Lower leg skin (tissue), 4 donors: ENCODE measurements around the gene SASH3. TPM values are rescaled to one million over a fixed set of nuclear protein-coding genes. Genes with fewer than 3 reads are reported as not detected.

Experiments
- DNase-seq, 2 donors: peaks; one replicate each; pipeline ENCODE4 v3.0.0-alpha.2; 2019; ENCODE audit warnings: low spot score in 2 of 2
- H3K4me3 ChIP-seq: fragments of 200-600 bp; sonication (generic); 2 replicates; pipeline ENCODE4 v1.5.1; 2017; ENCODE audit warnings: mild to moderate bottlenecking, low read depth; ENCODE audit not compliant: poor library complexity, severe bottlenecking
- POLR2A ChIP-seq, 2 donors: fragments of 450-650 bp; IDR thresholded peaks; one replicate each; pipeline ENCODE4 v1.6.1; 2016 to 2017; ENCODE audit warnings: antibody characterized with exemption in 2 of 2, mild to moderate bottlenecking in 1 of 2, moderate library complexity in 1 of 2
- WGBS, 2 donors: methylation state at CpG; one replicate each; pipeline ENCODE4 v1.1.5; 2018; 5-methylcytosine and 5-hydroxymethylcytosine counted together
- intact Hi-C: fragments of 100-400 bp; cut with DNase I; formaldehyde crosslinking; loops from one replicate; pipeline ENCODE4 v1.15.0; 2023; ENCODE audit warnings: low total_unique reads
- total RNA-seq, 4 donors: library from RNA; depleted of rRNA; stranded (reverse); fragments of >200 nt; gene quantifications; one replicate each; pipeline ENCODE4 v1.1.0, GENCODE V29; 2016
- TF ChIP-seq, protein P1 (sequence below), 3 donors: fragments of 450-650 bp; IDR thresholded peaks; one replicate each; pipeline ENCODE4 v1.5.1; 2016; ENCODE audit warnings: antibody characterized with exemption in 3 of 3, mild to moderate bottlenecking in 3 of 3, moderate library complexity in 2 of 3

Gene SASH3
- total RNA-seq, 4 donors from 2014 or later = 0.25 to 3.4 (median 1.6) TPM

DNA sequence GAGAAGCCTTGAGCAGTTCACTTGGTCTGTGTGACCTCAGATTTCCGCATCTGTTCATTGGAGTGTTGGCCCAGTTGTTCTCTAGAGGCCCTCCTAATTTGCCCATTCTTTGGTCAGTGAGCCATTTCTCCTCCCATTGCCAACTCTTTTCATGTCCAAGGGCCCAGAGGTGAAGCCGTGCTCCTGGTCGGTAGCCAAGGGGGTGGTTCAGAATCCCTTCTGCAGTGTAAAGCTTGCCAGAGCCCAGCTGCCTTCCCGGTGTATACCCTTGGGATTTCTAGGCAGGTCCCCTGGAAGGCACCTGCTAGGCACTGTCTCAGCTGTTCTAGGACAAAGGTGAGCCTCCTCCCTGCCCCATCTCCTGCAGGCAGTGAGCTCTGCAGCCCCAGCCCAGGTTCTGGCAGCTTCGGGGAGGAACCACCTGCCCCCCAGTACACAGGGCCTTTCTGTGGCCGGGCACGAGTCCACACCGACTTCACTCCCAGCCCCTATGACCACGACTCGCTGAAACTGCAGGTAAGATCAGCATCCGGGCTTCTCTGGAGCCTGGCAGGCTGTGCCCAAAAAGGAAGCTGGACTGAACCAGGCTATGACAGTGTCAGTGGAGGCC is 12.3 kb downstream of the SASH3 start:
- TF ChIP-seq, protein P1, sequence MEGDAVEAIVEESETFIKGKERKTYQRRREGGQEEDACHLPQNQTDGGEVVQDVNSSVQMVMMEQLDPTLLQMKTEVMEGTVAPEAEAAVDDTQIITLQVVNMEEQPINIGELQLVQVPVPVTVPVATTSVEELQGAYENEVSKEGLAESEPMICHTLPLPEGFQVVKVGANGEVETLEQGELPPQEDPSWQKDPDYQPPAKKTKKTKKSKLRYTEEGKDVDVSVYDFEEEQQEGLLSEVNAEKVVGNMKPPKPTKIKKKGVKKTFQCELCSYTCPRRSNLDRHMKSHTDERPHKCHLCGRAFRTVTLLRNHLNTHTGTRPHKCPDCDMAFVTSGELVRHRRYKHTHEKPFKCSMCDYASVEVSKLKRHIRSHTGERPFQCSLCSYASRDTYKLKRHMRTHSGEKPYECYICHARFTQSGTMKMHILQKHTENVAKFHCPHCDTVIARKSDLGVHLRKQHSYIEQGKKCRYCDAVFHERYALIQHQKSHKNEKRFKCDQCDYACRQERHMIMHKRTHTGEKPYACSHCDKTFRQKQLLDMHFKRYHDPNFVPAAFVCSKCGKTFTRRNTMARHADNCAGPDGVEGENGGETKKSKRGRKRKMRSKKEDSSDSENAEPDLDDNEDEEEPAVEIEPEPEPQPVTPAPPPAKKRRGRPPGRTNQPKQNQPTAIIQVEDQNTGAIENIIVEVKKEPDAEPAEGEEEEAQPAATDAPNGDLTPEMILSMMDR (IDR thresholded peaks at IDR 0.05) = no peak
- TF ChIP-seq POLR2A (IDR thresholded peaks at IDR 0.05) = no peak
- intact Hi-C loops = no loop called here
- DNase-seq = peak in 1 of 2 donors; percentile 80
- 82 to 83% methylated on average over 10 to 11 of the region's 11 CpGs for WGBS, 2 donors
- no peak overlapping the region for H3K4me3 ChIP-seq

DNA sequence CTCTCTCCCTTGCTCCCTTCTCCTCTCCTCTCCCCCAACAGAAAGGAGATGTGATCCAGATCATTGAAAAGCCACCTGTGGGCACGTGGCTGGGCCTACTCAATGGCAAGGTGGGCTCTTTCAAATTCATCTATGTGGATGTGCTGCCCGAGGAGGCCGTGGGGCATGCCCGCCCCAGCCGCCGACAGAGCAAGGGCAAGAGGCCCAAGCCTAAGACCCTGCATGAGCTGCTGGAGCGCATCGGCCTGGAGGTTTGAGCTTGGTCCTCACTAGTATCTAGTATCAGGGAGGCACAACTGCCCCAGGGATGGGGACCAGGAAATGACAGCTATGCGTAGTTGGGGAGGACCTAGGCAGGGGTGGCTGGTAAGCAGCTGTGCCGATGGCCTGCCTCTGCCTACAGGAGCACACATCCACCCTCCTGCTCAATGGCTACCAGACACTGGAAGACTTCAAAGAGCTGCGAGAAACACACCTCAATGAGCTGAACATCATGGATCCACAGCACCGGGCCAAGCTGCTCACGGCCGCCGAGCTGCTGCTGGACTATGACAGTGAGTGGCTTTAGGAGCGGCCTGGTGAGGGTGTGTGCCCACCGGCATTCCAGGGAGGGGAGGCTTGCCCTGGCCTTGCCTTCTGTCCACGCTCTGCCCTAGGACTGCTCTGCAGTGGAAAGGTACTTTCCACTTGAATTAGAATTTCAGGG is 13.0 kb downstream of the SASH3 start:
- TF ChIP-seq, protein P1 (IDR thresholded peaks at IDR 0.05) = no peak
- TF ChIP-seq POLR2A (IDR thresholded peaks at IDR 0.05) = no peak
- WGBS, 2 donors = 90 to 100% methylated on average over 5 to 16 of the region's 18 CpGs
- intact Hi-C loops = no loop called here

DNA sequence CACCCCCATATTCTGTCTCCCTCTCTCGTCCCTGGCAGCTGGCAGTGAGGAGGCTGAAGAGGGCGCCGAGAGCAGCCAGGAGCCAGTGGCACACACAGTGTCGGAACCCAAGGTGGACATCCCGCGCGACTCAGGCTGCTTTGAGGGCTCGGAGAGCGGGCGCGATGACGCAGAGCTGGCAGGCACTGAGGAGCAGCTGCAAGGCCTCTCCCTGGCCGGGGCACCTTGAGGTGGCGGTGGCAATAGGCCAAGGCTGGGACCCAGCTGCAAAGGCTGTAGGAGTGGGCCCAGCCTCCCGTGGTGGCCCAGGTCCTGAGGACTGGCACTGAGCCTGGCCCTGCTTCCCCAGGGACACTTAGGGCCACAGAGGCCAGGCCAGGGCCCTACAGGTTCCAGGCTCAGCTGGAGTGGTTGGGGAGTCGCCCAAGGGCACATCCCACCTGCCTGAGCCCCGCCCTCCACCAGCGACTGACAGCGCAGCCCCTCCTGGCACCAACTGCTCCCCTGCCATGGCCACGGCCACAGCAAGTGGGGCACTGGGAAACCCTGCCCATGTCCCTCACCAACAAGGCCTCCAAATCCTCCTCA is 13.9 kb downstream of the SASH3 start:
- no peak for TF ChIP-seq POLR2A (IDR thresholded peaks at IDR 0.05)
- TF ChIP-seq, protein P1 (IDR thresholded peaks at IDR 0.05) = no peak
- WGBS, 2 donors = 87 to 92% methylated on average over 8 to 15 of the region's 20 CpGs
- intact Hi-C loops = no loop called here
- no peak overlapping the region for H3K4me3 ChIP-seq
- peak in 1 of 2 donors; percentile 73 for DNase-seq

More for the DNA sequence above, 13.0 kb downstream of the SASH3 start:
- DNase-seq = peak in 1 of 2 donors; percentile 74
- H3K4me3 ChIP-seq = no peak overlapping the region

DNA sequence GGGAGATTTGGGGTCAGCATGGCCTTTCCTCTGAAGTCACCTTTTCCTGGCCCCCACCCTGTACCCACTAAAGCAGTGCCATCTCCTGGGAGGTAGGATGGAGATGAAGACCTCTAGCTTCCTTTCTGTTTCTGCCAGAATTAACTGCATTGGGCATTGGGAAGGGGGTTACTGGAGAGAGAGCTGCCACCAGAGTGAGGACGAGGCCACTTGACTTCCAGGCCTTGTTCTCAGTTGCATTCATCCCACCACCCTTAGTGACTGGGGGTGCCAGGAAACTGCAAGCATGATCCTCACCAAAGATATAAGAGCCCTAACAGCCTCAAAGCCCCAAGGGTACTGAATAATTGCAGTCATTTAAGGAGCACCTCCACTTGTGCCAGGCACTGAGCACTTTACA is 15.8 kb downstream of the SASH3 start:
- 100% methylated on average over 1 of the region's 1 CpG; no CpG with 5 or more reads in 1 of the 2 donors for WGBS, 2 donors
- peak in 1 of 2 donors; percentile 52 for DNase-seq
- TF ChIP-seq POLR2A (IDR thresholded peaks at IDR 0.05) = no peak
- TF ChIP-seq, protein P1 (IDR thresholded peaks at IDR 0.05) = no peak
- no peak overlapping the region for H3K4me3 ChIP-seq
- intact Hi-C loops = no loop called here

DNA sequence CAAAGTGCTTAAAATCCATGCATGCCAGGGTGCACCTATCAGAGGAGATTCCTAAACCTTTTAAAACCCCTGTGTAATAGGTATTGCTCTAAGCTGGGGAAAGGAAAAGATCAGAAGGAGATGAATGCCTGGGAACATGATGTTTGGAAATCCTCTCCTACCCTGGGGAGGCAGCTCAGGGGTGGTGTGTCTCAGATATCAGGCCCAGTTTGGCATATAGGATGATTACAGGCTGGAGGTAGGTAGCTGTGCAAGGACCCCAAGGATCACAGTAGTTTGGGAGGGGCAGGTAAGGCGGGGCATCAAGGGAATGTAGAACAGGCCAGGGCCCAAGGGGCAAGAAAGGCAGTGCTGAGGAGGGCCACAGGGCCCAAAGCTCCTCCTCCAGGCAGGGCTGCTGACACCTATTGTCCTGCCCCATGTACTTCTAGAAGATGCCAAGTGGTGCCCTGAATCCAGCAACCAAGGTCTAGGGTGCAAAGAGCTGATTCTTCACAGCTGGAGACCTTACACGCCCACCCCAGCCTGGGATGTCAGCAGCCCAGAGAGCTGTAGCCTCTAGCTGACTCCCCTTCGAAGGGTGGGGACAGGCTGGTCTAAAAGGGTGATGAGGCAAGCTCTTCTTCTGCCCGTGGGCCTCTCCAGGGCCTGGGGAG is 17.6 kb downstream of the SASH3 start:
- H3K4me3 ChIP-seq = no peak overlapping the region
- TF ChIP-seq, protein P1 (IDR thresholded peaks at IDR 0.05) = no peak
- TF ChIP-seq POLR2A (IDR thresholded peaks at IDR 0.05) = no peak
- peak in 1 of 2 donors; percentile 67 for DNase-seq
- WGBS, 2 donors = 83 to 100% methylated on average over 1 to 4 of the region's 4 CpGs
- intact Hi-C loops = no loop called here
